GM13977 (cell line): ENCODE data around the gene GNAL.
"Not testable (repeated sequence)": the region's sequence is repeated elsewhere in the genome, so short reads cannot be mapped to it uniquely, and the experiment has no call there.

ENCODE experiments used
- DNase-seq: peaks from one replicate; pipeline ENCODE4 v3.0.0; 2012; ENCODE audit warnings: low spot score
- in situ Hi-C: fragments of 300-500 bp; cut with MboI; formaldehyde crosslinking; loops from one replicate; pipeline ENCODE4 v1.12.0; 2022; ENCODE audit warnings: low sequenced_read_pairs, low pct_unique_long_range_greater_than_20kb, mixed read lengths, inconsistent platforms; ENCODE audit not compliant: unreplicated experiment
- TF ChIP-seq, protein P1 (sequence below): IDR thresholded peaks from 2 replicates; pipeline ENCODE4 v1.5.1; 2012; ENCODE audit warnings: mild to moderate bottlenecking, control low read depth; ENCODE audit not compliant: insufficient read depth; ENCODE audit errors: extremely low read depth, missing control alignments

Gene GNAL

GRCh38 chr18:11888726-11889125 lies 199.7 kb downstream of the GNAL start:
- DNase-seq, result no peak
- in situ Hi-C loops, result loop anchor here (25.0 kb wide), 1 partner anchor 101 kb away; no protein-coding TSS in a partner anchor
- TF ChIP-seq, protein P1, sequence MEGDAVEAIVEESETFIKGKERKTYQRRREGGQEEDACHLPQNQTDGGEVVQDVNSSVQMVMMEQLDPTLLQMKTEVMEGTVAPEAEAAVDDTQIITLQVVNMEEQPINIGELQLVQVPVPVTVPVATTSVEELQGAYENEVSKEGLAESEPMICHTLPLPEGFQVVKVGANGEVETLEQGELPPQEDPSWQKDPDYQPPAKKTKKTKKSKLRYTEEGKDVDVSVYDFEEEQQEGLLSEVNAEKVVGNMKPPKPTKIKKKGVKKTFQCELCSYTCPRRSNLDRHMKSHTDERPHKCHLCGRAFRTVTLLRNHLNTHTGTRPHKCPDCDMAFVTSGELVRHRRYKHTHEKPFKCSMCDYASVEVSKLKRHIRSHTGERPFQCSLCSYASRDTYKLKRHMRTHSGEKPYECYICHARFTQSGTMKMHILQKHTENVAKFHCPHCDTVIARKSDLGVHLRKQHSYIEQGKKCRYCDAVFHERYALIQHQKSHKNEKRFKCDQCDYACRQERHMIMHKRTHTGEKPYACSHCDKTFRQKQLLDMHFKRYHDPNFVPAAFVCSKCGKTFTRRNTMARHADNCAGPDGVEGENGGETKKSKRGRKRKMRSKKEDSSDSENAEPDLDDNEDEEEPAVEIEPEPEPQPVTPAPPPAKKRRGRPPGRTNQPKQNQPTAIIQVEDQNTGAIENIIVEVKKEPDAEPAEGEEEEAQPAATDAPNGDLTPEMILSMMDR, result no peak

GRCh38 chr18:11889284-11889683 lies 200.2 kb downstream of the GNAL start:
- DNase-seq, result no peak
- in situ Hi-C loops, result loop anchor here (25.0 kb wide), 1 partner anchor 102 kb away; no protein-coding TSS in a partner anchor
- TF ChIP-seq, protein P1, result no peak

DNA sequence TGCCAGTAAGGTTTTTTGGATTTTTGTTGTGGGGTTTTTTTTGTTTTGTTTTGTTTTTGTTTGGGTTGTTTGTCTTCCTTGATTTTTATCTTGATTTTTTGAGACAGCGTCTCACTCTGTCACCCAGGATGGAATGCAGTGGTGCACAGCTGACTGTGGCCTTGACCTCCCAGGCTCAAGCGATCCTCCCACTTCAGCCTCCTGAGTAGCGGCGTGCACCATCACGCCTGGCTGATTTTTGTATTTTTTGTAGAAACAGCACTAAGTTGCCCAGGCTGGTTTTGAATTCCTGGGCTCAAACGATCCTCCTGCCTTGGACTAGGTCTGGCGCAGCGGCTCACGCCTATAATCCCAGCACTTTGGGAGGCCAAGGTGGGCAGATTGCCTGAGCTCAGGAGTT lies 202.7 kb downstream of the GNAL start:
- TF ChIP-seq, protein P1, result no peak
- in situ Hi-C loops, result loop anchor here (25.0 kb wide), 1 partner anchor 104 kb away; no protein-coding TSS in a partner anchor
- no peak for DNase-seq

- in situ Hi-C loops, result loop anchor here (25.0 kb wide), 1 partner anchor 105 kb away; no protein-coding TSS in a partner anchor
- DNase-seq, result not testable (repeated sequence)
These were observed 203.4 kb downstream of the GNAL start for GRCh38 chr18:11892438-11892837.

GRCh38 chr18:11897781-11898180 lies 208.7 kb downstream of the GNAL start:
- in situ Hi-C loops, result loop anchor here (25.0 kb wide), 1 partner anchor 110 kb away; no protein-coding TSS in a partner anchor
- DNase-seq, result no peak
- TF ChIP-seq, protein P1, result no peak

- TF ChIP-seq, protein P1, result no peak
- in situ Hi-C loops, result loop anchor here (25.0 kb wide), 1 partner anchor 112 kb away; no protein-coding TSS in a partner anchor
- DNase-seq, result no peak
These were observed 210.0 kb downstream of the GNAL start for GRCh38 chr18:11899063-11899462.

DNA sequence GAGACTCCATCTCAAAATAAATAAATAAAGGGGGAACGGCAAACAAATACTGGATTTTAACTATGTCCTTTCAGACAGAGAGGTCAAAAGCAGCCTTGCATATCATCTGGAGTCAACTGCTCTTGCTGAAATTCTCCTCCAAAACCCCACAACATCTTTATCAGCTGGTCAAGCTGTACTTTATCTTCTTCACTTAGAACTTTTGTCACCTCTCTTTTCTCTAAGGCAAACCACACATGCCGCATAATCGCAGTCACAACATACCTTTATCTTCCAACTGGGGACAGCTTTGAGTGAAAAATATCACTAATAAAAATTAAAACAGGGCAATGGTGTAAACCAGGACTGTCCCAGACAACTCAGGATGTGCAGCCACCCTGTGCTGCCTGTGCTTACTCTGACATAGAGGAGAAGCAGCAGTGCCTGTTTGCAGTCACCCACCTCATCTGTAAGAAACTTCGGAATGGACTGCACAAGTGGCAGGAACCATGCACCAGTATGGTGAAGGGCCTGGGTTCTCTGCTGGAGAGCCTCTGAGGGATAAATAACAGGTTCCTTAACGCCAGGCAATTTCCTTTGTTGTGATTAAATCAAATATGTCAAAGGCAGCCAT lies 212.9 kb downstream of the GNAL start:
- in situ Hi-C loops, result no loop called here
- DNase-seq, result no peak
- TF ChIP-seq, protein P1, result no peak
